ENCODE data around the gene PNRC1.

DNA sequence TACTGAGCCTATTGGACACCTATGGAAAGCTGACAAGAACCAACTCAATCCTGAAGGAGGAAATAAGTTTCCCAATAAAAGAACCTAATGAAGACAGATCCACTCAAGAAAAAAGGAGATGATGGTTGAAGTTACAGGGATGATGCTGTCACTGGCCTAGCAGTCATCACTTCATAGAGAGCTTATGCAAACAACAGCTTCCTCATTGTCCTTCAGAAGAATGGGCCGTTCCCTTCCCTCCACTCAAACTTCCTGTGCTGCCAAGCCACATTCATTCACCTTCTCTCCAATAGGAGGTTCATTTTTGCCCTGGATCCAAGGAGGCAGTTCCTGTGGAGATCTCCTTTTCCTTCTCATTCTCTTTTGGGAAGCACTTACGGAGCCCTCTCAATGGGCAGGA lies 51.5 kb downstream of the PNRC1 start:
- TF ChIP-seq EZH2 (IDR thresholded peaks at IDR 0.05; ENCODE audit: borderline replicate concordance, insufficient read depth, low read depth, low read length, poor library complexity, severe bottlenecking), result no peak
- TF ChIP-seq, protein P1, sequence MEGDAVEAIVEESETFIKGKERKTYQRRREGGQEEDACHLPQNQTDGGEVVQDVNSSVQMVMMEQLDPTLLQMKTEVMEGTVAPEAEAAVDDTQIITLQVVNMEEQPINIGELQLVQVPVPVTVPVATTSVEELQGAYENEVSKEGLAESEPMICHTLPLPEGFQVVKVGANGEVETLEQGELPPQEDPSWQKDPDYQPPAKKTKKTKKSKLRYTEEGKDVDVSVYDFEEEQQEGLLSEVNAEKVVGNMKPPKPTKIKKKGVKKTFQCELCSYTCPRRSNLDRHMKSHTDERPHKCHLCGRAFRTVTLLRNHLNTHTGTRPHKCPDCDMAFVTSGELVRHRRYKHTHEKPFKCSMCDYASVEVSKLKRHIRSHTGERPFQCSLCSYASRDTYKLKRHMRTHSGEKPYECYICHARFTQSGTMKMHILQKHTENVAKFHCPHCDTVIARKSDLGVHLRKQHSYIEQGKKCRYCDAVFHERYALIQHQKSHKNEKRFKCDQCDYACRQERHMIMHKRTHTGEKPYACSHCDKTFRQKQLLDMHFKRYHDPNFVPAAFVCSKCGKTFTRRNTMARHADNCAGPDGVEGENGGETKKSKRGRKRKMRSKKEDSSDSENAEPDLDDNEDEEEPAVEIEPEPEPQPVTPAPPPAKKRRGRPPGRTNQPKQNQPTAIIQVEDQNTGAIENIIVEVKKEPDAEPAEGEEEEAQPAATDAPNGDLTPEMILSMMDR (IDR thresholded peaks at IDR 0.05), result no peak
